Activated CD8-positive, alpha-beta memory T cell treated with anti-CD3 and anti-CD28 coated beads, Interleukin-2, amount 50 U/mL, for 1 hour (primary cell): ENCODE measurements around the gene POLDIP2.
"Not testable (repeated sequence)": the region's sequence is repeated elsewhere in the genome, so short reads cannot be mapped to it uniquely, and the experiment has no call there.

Experiments
- DNase-seq: peaks from one replicate; pipeline ENCODE4 v3.0.0-alpha.2; 2020; ENCODE audit errors: extremely low read depth

Gene POLDIP2

DNA sequence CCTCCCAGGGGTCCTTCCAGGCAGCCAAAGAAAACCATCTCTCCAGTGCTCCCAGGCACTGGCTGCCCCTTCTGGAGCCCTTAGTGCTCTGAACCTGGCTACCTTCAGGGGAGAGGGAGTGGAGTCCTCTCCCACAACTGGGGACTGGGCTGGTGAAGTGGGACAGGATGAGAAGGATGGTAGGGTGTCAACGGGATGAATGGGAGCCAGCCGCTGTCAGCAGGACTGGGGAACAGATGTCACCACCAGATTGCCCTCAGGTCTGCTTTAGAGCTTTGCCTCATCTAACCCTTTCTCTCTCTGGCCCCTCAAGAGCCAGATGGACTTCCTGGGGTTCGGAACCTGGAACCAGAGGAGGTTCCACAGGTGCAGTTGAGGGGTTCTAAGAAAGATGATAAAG is 8.2 kb upstream of the POLDIP2 start:
- no peak for DNase-seq

DNA sequence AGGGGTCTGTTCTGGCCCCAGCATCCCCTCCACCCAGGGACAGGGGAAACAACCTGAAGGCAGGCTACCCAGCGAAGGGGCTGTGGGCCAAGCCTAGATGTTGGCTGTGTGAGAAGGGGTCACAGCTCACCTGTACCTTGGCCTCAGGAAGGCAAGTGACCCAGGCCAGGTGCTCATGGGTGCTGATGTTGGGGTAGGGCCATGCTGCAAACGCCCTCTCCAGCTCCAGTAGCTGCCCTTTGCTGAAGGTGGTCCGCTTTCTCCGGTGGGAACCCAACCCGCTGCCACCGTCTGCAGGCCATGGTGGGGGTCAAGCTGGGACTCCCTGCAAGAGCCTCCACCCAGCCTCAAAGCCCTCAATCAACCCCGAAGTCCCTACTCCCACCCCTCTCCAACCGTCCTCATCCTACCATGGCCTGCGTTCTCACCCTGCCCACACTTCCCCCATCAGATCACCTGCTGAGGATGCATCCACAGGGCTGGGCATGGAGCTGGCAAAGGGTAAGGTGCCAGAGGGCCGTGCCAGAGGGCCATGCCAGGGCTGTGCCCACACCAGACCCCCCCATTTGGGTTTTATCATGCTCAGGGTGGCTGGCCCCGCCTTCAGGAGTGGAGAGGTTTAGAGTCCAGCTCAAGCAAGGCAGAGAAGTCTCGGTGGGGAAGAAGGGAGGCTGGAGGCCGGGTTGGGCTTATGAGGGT is 7.5 kb upstream of the POLDIP2 start, which contains the start of gene SEBOX:
TSS of gene SEBOX (minus strand) at position 535 of the 699 bp plus-strand sequence. CDS start at position 487, 48 bp downstream.
- DNase-seq: no peak

GRCh38 chr17:28363776-28364650 is 6.7 kb upstream of the POLDIP2 start:
- DNase-seq: no peak

DNA sequence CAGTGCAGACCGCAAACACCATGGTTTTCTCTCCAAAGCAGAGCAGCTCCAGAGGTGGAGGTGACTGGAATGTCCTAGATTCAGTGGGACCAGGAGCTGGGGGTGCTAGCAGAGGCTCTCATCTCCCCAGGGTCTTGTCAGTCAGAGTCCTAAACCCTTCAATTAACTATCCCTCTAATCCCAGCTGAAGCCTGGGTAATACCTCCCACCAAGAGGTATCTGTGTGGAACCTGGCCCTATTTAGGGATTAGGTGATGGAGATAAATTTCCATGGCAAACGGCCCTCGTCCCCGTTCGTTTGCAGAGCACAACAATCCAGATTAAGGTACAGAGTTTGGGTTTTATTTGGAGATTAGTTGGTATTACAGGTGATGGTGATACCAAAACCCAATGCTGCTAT is 5.9 kb upstream of the POLDIP2 start:
- no peak for DNase-seq

GRCh38 chr17:28357901-28358197 is 522 bp upstream of the POLDIP2 start:
- no peak for DNase-seq

- no peak for DNase-seq
These were observed 7.1 kb downstream of the POLDIP2 start for GRCh38 chr17:28350271-28350670.

DNA sequence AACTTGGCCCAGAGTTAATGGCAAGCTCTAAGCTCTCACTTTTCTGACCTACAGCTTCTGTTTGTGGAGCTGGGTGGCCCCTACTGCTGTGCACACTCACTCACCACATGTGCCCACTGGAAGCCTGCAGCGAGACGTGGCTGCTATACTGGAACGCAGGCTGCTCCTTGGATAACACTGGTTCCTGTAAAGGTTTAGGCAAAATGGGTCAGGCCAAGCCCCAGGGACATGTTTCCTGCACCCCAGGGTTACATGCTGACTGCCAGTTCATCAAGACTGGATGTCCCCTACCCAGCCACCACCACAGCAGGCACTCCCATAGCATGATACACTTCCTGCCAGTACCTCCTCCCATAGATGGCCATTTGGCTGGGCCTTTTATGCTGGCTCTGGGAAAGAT is 8.3 kb downstream of the POLDIP2 start:
- DNase-seq: no peak

- DNase-seq: no peak
These were observed 10.0 kb downstream of the POLDIP2 start for GRCh38 chr17:28347261-28347891.

DNA sequence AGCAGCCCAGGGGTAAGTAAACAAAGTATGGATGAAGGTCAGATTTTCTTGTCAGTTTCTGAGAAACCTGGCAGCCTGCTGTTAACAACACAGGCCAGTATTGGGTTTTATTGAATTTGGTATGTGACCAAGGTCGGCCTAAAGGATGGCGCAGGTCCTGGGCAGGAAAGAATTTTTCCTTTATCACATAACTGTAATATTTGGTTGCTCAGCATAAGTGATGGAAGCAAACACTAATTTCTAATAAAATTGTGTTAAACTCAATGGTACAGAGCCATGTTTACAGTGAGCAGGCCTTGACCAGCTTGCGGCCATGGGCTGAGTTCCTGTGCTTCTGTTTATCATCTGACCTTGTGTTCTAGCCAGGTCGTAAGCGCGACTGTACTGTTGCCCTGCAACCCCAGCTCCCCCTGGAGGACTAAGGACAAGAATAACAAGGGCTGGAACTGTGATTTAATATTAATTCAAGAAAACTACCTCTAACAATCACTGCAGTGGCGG is 10.5 kb downstream of the POLDIP2 start:
- no peak for DNase-seq

- DNase-seq: no peak
These were observed 11.1 kb downstream of the POLDIP2 start for GRCh38 chr17:28346199-28346580.

DNA sequence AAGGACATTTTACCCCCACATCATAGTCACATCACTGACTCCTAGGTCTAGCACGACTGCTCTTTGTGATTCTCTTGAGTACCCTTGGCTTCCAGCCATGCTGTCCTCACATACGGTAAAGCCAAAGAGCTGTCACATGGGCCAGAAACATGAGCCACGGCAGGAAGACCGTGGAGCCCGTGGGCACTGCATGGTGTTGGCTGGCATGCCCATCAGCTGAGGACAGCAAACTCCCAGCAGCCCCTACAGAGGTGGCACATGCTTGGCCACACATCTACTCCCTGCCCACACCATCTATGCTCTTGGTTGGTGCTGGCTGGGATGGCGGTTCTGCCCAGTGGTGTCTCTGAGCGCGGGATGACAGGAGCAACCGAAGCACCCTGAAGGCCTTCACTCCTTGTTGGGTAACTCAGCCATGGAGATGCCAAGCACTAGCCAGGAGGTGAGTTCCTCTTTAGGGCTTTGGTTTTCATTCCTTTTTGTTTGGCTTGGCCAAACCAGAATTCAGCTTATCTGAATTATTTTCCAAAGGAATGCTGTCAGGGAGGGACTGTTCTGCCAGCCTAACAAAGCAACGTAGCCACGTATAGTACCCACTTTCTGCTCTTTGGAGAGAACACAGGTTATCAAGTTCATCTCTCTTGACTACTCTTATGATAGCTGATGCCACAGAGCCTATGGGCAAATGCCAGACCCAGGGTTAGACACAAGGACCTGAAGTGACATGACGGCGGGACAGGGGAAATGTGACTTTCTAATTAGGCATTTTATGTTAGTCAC is 11.7 kb downstream of the POLDIP2 start:
- no peak for DNase-seq

DNA sequence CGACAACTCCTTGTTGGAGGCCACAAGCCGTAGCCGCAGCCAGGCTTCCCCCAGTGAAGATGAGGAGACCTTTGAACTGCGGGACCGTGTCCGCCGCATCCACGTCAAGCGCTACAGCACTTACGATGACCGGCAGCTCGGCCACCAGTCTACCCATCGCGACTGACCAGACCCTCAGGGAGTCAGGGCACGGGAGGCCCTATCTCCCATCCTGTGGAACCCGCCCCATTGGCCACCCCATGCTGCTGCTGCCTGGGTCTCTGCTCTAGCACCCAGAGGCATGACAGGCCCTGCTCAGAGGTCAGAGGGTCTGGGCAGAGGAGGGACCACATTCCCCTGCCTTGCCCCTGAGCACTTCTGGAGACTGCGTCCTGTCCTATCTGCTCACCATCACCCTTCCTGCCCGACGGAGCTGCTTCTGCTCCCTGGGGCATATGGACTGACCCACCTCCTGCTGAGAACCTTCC is 12.9 kb downstream of the POLDIP2 start:
- no peak for DNase-seq

GRCh38 chr17:28344011-28344410 is 13.3 kb downstream of the POLDIP2 start:
- no peak for DNase-seq

- DNase-seq: no peak
These were observed 13.8 kb downstream of the POLDIP2 start for GRCh38 chr17:28343491-28343932.

GRCh38 chr17:28342313-28342712 is 15.0 kb downstream of the POLDIP2 start:
- no peak for DNase-seq

DNA sequence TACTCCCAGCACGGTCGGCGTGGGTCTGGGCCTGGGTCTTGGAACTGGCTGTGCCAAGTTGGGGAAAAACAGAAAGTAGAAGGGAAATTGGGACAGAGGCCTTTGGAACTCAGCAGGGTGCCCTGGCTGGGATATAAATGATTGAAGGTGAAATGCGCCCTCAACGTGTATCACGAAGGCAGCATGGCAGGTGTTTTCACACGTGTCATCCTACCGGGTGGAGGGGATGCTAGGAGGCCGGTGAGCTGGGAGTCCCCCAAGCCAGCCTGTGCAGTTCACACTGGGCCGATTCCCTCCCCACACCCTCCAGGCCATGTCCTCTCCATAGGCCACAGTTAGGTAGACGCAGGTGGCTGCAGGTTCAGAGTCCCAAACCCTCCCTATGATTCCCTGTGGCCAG is 15.8 kb downstream of the POLDIP2 start:
- DNase-seq: no peak

DNA sequence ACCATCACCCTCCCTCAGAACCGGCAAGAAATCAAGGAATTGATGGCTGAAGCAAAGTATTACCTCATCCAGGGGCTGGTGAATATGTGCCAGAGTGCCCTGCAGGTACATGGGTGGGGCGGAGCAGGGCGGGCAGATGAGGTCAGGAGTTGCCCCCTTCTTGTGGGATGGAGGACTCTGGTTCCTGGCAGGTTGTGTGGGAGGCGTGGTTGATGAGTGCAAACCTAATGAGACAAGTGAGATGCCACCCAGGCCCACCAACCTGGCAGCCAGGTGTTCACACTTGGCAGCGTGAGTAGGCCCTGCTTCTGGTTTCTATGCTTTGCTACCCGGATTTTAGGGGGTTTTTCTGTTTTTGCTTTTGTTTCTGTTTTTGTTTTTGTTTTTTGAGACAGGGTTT is 17.0 kb downstream of the POLDIP2 start:
- DNase-seq: no peak

DNA sequence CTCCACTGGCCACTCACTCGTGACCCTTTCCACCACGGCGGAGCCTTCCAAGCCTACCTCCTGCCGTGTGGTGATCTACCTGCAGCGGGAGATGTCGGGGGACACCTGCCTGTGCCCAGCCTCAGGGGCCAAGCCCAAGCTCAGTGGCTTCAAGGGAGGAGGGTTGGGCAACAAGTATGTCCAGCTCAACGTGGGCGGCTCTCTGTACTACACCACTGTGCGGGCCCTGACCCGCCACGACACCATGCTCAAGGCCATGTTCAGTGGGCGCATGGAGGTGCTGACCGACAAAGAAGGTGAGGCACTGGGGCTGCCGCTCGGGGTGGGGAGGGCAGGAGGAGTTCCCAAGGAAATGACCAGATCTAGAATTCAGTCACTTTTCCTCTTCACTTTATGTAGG is 17.9 kb downstream of the POLDIP2 start:
- DNase-seq: no peak

DNA sequence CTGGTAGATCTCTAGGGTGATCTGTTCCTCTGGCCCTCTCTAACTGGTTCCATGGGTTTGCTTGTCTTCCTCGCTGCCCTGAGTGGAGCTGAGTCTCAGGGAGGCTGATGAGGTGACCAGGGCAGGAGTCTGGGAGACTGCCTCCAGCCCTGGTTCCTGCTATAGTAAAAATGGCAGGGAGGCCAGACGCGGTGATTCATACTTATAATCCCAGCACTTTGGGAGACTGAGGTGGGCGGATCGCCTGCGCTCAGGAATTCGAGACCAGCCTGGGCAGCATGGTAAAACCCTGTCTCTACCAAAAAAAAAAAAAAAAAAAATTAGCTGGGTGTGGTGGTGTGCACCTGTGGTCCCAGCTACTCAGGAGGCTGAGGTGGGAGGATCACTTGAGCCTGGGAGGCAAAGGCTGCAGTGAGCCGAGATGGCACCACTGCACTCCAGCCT is 18.5 kb downstream of the POLDIP2 start:
- DNase-seq: not testable (repeated sequence)

DNA sequence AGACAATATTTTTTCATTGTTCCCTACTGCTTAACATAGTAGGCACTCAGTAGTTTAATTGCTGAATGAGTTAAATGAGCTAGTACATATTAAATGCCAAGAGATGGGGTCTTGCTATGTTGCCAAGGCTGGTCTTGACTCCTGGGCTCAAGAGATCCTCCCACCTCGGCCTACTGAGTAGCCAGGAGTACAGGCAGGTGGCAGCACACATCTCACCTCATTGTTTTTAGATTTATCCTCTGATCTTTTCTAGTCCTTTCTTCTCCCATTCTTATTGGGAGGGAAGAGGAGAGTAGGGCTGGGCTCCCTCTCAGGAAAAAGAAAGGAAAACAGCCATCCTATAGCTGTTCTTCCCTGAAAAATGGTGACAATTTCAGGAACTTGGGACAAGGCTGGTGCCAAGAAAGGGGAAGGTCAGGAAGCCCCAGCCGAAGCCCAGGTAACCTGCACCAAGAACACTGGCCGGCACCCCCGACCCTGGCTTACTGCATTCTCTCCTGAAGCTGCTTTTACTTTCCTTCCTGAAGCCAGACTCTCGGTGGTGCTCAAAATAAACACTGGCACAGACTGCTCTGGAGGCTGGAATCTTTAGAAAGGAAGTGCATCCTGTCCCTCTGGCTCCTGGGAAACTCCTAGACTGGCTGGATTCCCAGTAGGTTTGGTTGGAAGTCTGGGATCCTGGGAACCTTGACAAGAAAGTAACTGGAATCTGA is 19.1 kb downstream of the POLDIP2 start:
- no peak for DNase-seq
